MCF 10A (cell line): Measurements from ENCODE around the gene XYLT1. TPM values are rescaled to one million over a fixed set of nuclear protein-coding genes. Genes with fewer than 3 reads are reported as not detected.

Source experiments
- BruUV-seq: library from RNA; stranded (reverse); fragments of 400-500 nt; replicated peaks from 2 replicates; lab custom pipeline; 2021; lab: Mats Ljungman, UMichigan
- CTCF ChIA-PET: fragments of 300-600 bp; sonication (Branson Sonifier 250); formaldehyde crosslinking; extraction: SDS; loops from one replicate; lab custom pipeline; 2021; ENCODE audit warnings: antibody characterized with exemption, inconsistent platforms; lab: Yijun Ruan, JAX
- POLR2A ChIA-PET: fragments of 300-600, 350-650 bp; sonication (Branson Sonifier 250); formaldehyde crosslinking; extraction: SDS; loops from one replicate; lab custom pipeline; 2020; ENCODE audit warnings: antibody characterized with exemption, inconsistent platforms; lab: Yijun Ruan, JAX
- DNase-seq: peaks from one replicate; pipeline ENCODE4 v3.0.0-alpha.2; 2018; ENCODE audit not compliant: unreplicated experiment
- H3K27ac Mint-ChIP-seq: one replicate; pipeline ENCODE4 v1.8.0; 2022; ENCODE audit warnings: mild to moderate bottlenecking, low read depth, mixed read lengths; ENCODE audit not compliant: unreplicated experiment
- H3K27me3 Mint-ChIP-seq: one replicate; pipeline ENCODE4 v1.8.0; 2022; ENCODE audit warnings: mixed read lengths; ENCODE audit not compliant: insufficient read depth, unreplicated experiment
- H3K36me3 Mint-ChIP-seq: one replicate; pipeline ENCODE4 v1.8.0; 2022; ENCODE audit warnings: mild to moderate bottlenecking, moderate library complexity, mixed read lengths; ENCODE audit not compliant: insufficient read depth, unreplicated experiment
- H3K4me1 Mint-ChIP-seq: one replicate; pipeline ENCODE4 v1.8.0; 2022; ENCODE audit warnings: mixed read lengths; ENCODE audit not compliant: insufficient read depth, unreplicated experiment
- H3K4me3 Mint-ChIP-seq: one replicate; pipeline ENCODE4 v1.8.0; 2022; ENCODE audit warnings: mild to moderate bottlenecking, moderate library complexity, mixed read lengths; ENCODE audit not compliant: unreplicated experiment
- H3K9me3 Mint-ChIP-seq: one replicate; pipeline ENCODE4 v1.8.0; 2022; ENCODE audit warnings: mixed read lengths; ENCODE audit not compliant: unreplicated experiment
- intact Hi-C: fragments of 100-400 bp; cut with micrococcal nuclease; formaldehyde crosslinking; loops from 2 replicates; pipeline ENCODE4 v1.14.1; 2022
- total RNA-seq: library from RNA; stranded (reverse); gene quantifications from 2 replicates; pipeline ENCODE4 v1.2.3, GENCODE V29; 2022
- TF ChIP-seq, protein P1 (sequence below): fragments of 200-600 bp; IDR thresholded peaks from one replicate; pipeline ENCODE4 v1.8.0; 2022; ENCODE audit warnings: antibody characterized with exemption, mild to moderate bottlenecking; ENCODE audit not compliant: unreplicated experiment

XYLT1 gene
- total RNA-seq, 1 experiment from 2014 or later = not detected

DNA sequence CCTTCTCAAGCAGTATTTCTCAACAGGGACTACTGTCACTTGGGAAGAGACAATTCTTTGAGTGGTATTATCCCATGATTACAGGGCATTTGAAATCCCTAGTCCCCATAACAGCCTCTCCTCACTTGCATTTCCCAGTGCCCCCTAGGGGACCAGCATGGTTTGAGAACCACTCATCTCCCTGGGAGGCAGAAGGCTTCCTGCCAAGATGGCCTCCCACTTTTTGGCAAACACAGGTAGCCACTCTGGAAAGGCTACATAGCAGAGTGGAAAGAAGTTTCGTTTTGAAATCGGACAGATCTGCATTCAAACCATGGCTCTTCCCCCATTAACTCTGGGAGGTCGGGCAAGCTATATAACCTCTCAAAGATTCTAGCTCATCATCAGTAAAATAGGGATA is 256.8 kb downstream of the XYLT1 start:
- TF ChIP-seq, protein P1, sequence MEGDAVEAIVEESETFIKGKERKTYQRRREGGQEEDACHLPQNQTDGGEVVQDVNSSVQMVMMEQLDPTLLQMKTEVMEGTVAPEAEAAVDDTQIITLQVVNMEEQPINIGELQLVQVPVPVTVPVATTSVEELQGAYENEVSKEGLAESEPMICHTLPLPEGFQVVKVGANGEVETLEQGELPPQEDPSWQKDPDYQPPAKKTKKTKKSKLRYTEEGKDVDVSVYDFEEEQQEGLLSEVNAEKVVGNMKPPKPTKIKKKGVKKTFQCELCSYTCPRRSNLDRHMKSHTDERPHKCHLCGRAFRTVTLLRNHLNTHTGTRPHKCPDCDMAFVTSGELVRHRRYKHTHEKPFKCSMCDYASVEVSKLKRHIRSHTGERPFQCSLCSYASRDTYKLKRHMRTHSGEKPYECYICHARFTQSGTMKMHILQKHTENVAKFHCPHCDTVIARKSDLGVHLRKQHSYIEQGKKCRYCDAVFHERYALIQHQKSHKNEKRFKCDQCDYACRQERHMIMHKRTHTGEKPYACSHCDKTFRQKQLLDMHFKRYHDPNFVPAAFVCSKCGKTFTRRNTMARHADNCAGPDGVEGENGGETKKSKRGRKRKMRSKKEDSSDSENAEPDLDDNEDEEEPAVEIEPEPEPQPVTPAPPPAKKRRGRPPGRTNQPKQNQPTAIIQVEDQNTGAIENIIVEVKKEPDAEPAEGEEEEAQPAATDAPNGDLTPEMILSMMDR = no peak
- CTCF ChIA-PET = no interaction called here

DNA sequence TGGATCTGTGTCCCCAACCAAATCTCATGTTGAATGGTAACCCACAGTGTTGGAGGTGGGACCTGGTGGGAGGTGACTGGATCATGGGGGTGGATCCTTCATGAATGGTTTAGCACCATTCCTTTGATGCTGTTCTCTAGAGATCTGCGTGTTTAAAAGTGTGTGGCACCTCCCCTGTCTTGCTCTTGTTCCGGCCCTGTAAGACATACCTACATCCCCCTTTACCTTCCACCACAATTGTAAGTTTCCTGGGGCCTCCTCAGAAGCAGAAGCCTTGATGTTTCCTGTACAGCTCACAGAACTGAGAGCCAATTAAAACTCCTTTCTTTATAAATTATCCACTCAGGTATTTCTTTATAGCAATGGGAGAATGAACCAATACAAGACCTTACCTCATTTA is 257.7 kb downstream of the XYLT1 start:
- intact Hi-C loops = no loop called here

More for the DNA sequence above, 256.8 kb downstream of the XYLT1 start:
- H3K9me3 Mint-ChIP-seq = peaks cover 25% of the 10 kb centered on the region
- no peak for DNase-seq
- POLR2A ChIA-PET = no interaction called here
- no peaks in the 10 kb centered on the region for H3K36me3 Mint-ChIP-seq
- H3K27me3 Mint-ChIP-seq = no peaks in the 10 kb centered on the region
- intact Hi-C loops = no loop called here
- H3K4me1 Mint-ChIP-seq = no peaks in the 10 kb centered on the region
- H3K4me3 Mint-ChIP-seq = no peak overlapping the region
- BruUV-seq = no TSS peak
- H3K27ac Mint-ChIP-seq = no peak overlapping the region

GRCh38 chr16:17212606-17213005 is 258.2 kb downstream of the XYLT1 start:
- TF ChIP-seq, protein P1 = no peak
- Mint-ChIP-seq H3K27ac (no peak overlapping the region), H3K27me3 (no peaks in the 10 kb centered on the region), H3K36me3 (no peaks in the 10 kb centered on the region), H3K9me3 (peaks cover 24% of the 10 kb centered on the region), H3K4me3 (no peak overlapping the region), H3K4me1 (no peaks in the 10 kb centered on the region)
- no TSS peak for BruUV-seq
- intact Hi-C loops = no loop called here
- CTCF ChIA-PET = interaction anchor here (1.1 kb wide), 1 partner anchor 13 kb away, joined by 3 read pairs; no protein-coding TSS in a partner anchor
- no peak for DNase-seq
- POLR2A ChIA-PET = no interaction called here

More for the DNA sequence above, 257.7 kb downstream of the XYLT1 start:
- ChIA-PET CTCF (interaction anchor here (1.1 kb wide), 1 partner anchor 14 kb away, joined by 3 read pairs; no protein-coding TSS in a partner anchor), POLR2A (no interaction called here)
- no TSS peak for BruUV-seq
- no peak overlapping the region for H3K4me3 Mint-ChIP-seq
- H3K27ac Mint-ChIP-seq = no peak overlapping the region
- DNase-seq = no peak
- H3K9me3 Mint-ChIP-seq = peaks cover 28% of the 10 kb centered on the region
- no peaks in the 10 kb centered on the region for H3K27me3 Mint-ChIP-seq
- no peaks in the 10 kb centered on the region for H3K36me3 Mint-ChIP-seq
- no peaks in the 10 kb centered on the region for H3K4me1 Mint-ChIP-seq
- TF ChIP-seq, protein P1 = no peak

DNA sequence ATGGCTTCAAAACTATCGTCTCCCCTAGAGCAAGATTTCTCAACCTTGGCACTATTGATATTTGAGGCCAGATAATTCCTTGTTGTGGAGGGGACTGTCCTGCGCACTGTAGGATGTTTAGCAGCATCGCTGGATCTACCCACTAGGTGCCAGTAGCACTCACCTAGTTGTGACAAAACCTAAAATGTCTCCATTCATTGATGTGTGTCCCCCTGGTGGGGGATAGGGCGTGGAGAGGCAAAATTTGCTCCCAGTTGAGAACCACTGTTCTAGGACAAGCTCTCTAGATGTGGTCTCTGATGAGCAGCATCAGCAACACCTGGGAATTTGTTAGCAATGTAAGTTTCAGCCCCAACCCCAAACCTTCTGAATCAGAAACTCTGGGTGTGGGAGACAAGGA is 259.0 kb downstream of the XYLT1 start:
- H3K4me3 Mint-ChIP-seq = no peak overlapping the region
- TF ChIP-seq, protein P1 = no peak
- H3K9me3 Mint-ChIP-seq = peaks cover 20% of the 10 kb centered on the region
- no TSS peak for BruUV-seq
- H3K4me1 Mint-ChIP-seq = no peaks in the 10 kb centered on the region
- H3K27me3 Mint-ChIP-seq = no peaks in the 10 kb centered on the region
- H3K27ac Mint-ChIP-seq = no peak overlapping the region
- H3K36me3 Mint-ChIP-seq = no peaks in the 10 kb centered on the region
- CTCF ChIA-PET = interaction anchor here (0.7 kb wide), 1 partner anchor 109 kb away, joined by 3 read pairs; no protein-coding TSS in a partner anchor
- intact Hi-C loops = no loop called here
- no peak for DNase-seq
- POLR2A ChIA-PET = no interaction called here
